AG08395 (cell line): ENCODE measurements around the gene LTBP4.
"Not testable (repeated sequence)": the region's sequence is repeated elsewhere in the genome, so short reads cannot be mapped to it uniquely, and the experiment has no call there.

Experiments
- DNase-seq: peaks from one replicate; pipeline ENCODE4 v3.0.0; 2012; ENCODE audit warnings: mixed read lengths, low spot score

Gene LTBP4

DNA sequence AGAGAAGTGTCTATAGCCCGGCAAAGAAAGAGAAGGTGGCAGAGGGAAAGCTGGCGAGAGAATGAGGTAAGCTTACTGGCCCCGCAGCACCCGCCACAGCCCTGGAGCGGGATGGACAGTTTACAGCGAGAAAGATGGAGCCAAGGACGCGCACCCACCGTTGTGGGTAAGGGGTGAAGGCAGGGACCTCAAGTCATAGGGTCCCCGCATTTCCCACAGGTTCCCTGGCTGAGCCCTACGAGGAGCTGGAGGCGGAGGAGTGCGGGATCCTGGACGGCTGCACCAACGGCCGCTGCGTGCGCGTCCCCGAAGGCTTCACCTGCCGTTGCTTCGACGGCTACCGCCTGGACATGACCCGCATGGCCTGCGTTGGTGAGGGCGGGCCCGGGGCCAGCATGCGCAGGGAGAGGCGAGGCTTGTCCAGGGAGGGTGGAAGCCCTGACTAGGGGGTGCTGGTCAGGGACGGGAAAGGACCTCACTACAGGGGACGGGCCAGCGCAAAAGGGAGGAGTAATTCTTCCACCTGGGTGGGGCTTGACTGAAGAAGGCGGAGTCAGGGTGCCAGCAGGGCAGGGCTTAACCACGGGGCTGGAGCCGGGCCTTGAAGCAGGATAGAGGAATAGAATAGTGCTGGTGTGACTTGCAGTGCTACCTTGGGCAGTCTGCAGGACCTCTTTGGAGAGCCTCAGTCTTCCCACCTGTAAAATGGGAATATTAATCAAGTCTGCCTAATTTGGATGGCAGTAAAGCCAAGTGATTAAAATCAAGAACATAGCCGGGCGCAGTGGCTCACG is 26.5 kb downstream of the LTBP4 start:
- DNase-seq: no peak

GRCh38 chr19:40629346-40629745 is 28.2 kb downstream of the LTBP4 start:
- no peak for DNase-seq

GRCh38 chr19:40630571-40631160 is 29.5 kb downstream of the LTBP4 start:
- no peak for DNase-seq

- DNase-seq: no peak
Observed at GRCh38 chr19:40632311-40633036, 31.3 kb downstream of the LTBP4 start.

- peak; percentile 37 for DNase-seq
Observed at GRCh38 chr19:40633207-40633606, 32.0 kb downstream of the LTBP4 start.

GRCh38 chr19:40638327-40638726 is 37.2 kb downstream of the LTBP4 start:
- no peak for DNase-seq

DNA sequence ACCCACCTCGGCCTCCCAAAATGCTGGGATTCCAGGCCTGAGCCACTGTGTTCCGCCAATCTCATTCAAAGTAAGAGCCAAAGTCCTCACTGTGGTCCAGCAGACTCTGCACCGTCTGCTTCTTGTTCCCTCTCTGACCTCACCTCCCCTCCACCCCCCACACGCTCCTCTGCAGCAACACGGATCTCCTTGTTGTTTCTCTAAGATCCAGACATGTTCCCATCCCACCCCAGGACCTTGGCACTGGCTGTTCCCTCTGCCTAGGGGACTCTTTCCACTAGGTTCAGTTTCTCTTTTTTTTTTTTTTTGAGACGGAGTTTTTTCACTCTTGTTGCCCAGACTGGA is 38.4 kb downstream of the LTBP4 start:
- no peak for DNase-seq

DNA sequence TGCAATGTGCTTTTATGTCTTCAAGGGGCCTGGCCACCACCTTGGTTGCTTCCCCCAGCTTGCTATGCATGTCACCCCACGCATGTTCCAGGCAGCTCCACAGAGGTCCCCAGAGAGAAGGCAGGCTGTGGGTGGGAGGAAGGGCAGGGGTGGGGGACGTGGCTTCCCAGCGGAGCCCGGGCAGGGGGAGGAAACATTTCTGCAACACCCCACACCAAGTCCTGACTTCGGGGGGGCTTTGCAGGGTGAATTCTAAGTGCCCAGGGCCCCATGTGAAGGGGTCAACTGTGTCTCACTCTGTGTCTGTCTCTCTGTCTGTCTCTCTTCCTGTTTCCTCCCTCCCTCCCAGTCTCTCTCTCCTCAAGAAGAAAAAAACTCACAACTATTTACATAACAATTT is 39.6 kb downstream of the LTBP4 start:
- no peak for DNase-seq

DNA sequence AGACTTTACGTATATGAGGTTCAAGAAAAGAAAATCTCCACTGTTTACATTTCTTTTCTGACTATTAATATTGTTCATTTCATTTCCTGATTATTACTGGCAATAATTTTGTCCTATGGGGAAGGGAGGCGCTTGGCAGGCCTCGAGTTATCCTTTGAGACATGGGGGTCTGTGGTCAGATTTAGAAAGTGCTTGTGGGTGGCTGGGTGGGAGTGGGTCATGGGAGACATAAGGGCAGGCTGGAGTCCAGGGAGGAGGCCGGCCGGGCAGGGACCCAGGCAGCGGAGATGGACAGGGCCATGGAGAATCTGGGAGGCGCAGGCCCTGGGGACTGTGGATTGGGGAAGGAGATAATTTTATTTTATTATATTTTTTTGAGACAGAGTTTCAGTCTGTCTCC is 40.1 kb downstream of the LTBP4 start:
- DNase-seq: no peak

- DNase-seq: no peak
Observed at GRCh38 chr19:40642051-40642706, 41.0 kb downstream of the LTBP4 start.

DNA sequence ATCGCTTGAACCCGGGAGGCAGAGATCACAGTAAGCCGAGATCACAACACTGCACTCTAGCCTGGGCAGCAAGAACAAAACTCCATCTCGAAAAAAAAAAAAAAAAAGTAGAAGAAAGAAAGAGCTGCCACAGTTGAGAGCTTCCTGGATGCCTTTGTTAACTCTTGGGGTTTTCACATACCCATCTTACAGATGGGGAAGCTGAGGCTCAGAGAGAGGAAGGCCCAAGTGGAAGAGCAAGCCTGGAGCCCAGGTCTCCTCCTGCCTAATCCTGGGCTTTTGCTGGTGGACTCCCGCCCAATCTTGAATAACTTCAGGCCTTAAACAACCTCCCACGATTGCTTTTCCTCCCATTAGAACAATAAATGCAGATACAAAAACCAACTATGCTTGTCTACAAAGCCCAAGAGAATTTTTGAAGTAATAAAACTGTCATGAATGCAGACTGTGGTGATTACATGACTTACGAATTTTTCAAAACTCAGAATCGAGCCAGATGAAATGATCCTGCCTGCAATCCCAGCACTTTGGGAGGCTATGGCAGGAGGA is 41.7 kb downstream of the LTBP4 start:
- DNase-seq: no peak

- DNase-seq: no peak
Observed at GRCh38 chr19:40646743-40647254, 45.6 kb downstream of the LTBP4 start.

DNA sequence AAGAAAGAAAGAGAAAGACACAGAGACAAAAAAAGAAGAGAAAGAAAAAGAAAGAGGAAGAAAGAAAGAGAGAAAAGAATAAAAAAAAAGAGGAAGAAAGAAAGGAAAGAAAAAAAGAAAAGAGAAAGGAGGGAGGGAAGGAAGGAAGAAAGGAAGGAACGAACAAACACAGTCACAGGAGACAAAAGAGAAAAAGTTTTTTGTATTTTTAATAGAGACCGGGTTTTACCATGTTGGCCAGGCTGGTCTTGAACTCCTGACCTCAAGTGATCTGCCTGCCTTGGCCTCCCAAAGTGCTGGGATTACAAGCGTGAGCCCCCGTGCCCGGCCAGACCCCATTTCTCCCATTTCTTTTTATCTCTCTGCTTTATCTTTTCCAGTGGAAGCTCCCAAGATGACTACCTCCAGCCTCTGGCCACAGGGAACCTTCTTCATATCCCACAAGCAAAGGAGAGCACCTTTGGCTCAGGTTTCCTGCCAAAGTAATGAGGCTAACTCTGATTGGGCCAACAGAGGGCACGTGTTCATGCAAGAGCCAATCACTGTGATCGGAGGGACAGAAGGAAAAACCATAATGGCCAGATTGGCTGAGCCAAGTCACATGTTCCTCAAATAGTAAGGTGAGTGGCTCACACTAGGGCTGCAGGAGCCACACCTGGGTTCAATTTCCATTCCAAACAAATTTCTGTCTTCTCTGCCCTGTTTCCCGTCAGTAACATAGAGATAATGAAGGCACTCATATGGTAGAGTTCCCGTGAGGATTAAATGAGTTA is 48.9 kb downstream of the LTBP4 start:
- DNase-seq: not testable (repeated sequence)

- peak; percentile 89 for DNase-seq
Observed at GRCh38 chr19:40650749-40651305, 49.7 kb downstream of the LTBP4 start.

GRCh38 chr19:40652303-40652702 is 51.1 kb downstream of the LTBP4 start:
- DNase-seq: not testable (repeated sequence)

GRCh38 chr19:40655684-40656083 is 54.5 kb downstream of the LTBP4 start:
- DNase-seq: not testable (repeated sequence)

DNA sequence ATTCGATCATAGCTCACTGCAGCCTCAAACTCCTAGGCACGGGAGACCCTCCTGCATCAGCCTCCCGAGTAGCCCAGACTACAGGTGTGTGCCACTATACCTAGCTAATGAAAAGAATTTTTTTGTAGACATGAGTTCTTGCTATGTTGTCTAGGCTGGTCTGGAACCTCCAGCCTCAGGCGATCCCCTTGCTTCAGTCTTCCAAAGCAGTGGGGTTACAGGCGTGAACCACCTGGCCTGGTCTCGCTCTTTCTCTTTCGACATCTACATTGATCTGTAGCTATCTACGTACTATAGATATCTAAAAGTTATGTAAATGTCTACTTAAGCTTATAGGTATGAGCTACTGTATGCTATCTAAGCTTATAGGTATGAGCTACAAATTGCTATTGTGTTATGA is 56.9 kb downstream of the LTBP4 start:
- no peak for DNase-seq

GRCh38 chr19:40659116-40659515 is 57.9 kb downstream of the LTBP4 start:
- DNase-seq: no peak

DNA sequence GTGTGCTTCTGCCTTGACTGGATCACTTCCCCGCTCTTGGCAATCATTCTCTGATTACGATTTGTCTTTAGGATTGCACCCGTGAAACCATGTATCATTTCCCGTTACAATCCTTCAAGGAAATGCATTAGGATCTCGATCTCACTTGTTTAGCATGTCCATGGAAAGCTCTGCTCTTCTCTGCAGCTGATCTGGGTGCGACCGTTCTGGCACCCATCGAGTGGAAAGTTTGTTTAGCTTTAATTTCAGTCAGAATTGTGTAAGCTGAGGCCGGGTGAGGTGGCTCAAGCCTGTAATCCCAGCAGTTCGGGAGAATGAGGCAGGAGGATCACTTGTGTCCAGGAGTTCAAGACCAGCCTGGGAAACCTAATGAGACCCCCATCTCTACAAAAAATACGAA is 58.4 kb downstream of the LTBP4 start:
- no peak for DNase-seq

DNA sequence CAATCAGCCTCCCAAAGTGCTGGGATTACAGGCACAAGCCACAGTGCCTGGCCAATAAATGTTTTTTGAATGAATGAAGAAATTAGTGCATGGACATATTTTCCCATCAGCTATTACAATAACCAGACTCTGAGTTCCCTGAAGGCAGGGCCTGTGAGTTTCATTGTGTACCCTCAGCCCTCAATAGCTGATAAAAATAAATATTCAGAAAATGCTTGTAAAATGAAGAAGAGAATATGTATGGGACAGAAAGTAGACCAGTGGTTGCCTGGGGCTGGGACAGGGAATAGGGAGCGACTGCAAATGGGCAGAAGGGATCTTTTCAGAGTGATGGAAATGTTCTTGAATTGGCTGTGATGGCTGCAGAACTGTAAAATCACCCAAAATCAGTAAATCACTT is 60.4 kb downstream of the LTBP4 start:
- no peak for DNase-seq
